ENCODE data around the gene SMARCA5. TPM values are rescaled to one million over a fixed set of nuclear protein-coding genes. Genes with fewer than 3 reads are reported as not detected.

The SMARCA5 gene
- total RNA-seq, 1 experiment from 2014 or later: 77.1 TPM

- no peaks in the 10 kb centered on the region for H3K4me1 ChIP-seq (ENCODE audit: insufficient read depth, low read length, poor library complexity, severe bottlenecking)
- intact Hi-C loops (cut with micrococcal nuclease; ENCODE audit: unreplicated experiment): no loop called here
- H3K27ac ChIP-seq (ENCODE audit: low read depth, low read length, poor library complexity, severe bottlenecking): no peak overlapping the region
- BruUV-seq (replicated peaks): no TSS peak
- ChIA-PET POLR2A (ENCODE audit: low non-redundant PET) (interaction anchor here (0.7 kb wide), 1 partner anchor 121 kb away, joined by 3 read pairs; no protein-coding TSS in a partner anchor), CTCF (no interaction called here)
- peak; percentile 43 for DNase-seq (ENCODE audit: low spot score)
- no peaks in the 10 kb centered on the region for H3K27me3 ChIP-seq (replicated peaks; ENCODE audit: insufficient read depth, low read depth, low read length, poor library complexity)
- no peak for TF ChIP-seq EZH2 (IDR thresholded peaks at IDR 0.05; ENCODE audit: borderline replicate concordance, low read depth, low read length, poor library complexity, severe bottlenecking)
- TF ChIP-seq CTCF (conservative IDR thresholded peaks at IDR 0.05; ENCODE audit: low read depth, low read length): peak; percentile 35; the same call in 1 of the 2 replicates
- H3K4me3 ChIP-seq (ENCODE audit: low read depth, low read length, poor library complexity, severe bottlenecking): peak overlapping the region; percentile 43
- H3K36me3 ChIP-seq (ENCODE audit: insufficient read depth, low read length, poor library complexity, severe bottlenecking): no peaks in the 10 kb centered on the region
- no peaks in the 10 kb centered on the region for H3K9me3 ChIP-seq (ENCODE audit: low read depth, low read length, poor library complexity, severe bottlenecking)
Measured at GRCh38 chr4:143558823-143559756, 45.6 kb downstream of the SMARCA5 start.

GRCh38 chr4:143559757-143560147, 46.2 kb downstream of the SMARCA5 start:
- no peaks in the 10 kb centered on the region for H3K36me3 ChIP-seq (ENCODE audit: insufficient read depth, low read length, poor library complexity, severe bottlenecking)
- CTCF ChIA-PET: no interaction called here
- no peak overlapping the region for H3K27ac ChIP-seq (ENCODE audit: low read depth, low read length, poor library complexity, severe bottlenecking)
- TF ChIP-seq CTCF (conservative IDR thresholded peaks at IDR 0.05; ENCODE audit: low read depth, low read length): no peak
- no peak for TF ChIP-seq EZH2 (IDR thresholded peaks at IDR 0.05; ENCODE audit: borderline replicate concordance, low read depth, low read length, poor library complexity, severe bottlenecking)
- H3K4me1 ChIP-seq (ENCODE audit: insufficient read depth, low read length, poor library complexity, severe bottlenecking): no peaks in the 10 kb centered on the region
- peak overlapping the region; percentile 43 for H3K4me3 ChIP-seq (ENCODE audit: low read depth, low read length, poor library complexity, severe bottlenecking)
- no peak for DNase-seq (ENCODE audit: low spot score)
- BruUV-seq (replicated peaks): no TSS peak
- H3K27me3 ChIP-seq (replicated peaks; ENCODE audit: insufficient read depth, low read depth, low read length, poor library complexity): no peaks in the 10 kb centered on the region
- H3K9me3 ChIP-seq (ENCODE audit: low read depth, low read length, poor library complexity, severe bottlenecking): no peaks in the 10 kb centered on the region
- POLR2A ChIA-PET (ENCODE audit: low non-redundant PET): interaction anchor here (0.7 kb wide), 1 partner anchor 121 kb away, joined by 3 read pairs; no protein-coding TSS in a partner anchor
- intact Hi-C loops (cut with micrococcal nuclease; ENCODE audit: unreplicated experiment): no loop called here

DNA sequence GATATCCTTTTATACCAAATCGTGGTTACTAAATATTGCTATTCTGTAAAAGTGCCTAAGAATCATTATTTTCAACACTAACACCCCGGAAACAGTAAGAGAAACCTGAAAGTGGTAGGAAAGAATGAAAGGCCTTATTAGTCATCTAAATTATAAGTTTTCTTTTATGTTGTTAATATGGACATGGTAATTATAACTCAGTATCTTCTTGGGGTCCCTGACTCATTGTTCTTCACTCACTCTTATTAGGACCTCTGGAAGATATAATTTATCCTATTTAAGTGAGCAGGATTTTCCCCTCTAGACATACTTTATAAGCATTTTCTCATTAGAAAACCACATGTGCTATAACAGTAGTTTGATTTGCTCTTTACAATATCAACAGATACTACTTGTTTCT, 51.0 kb downstream of the SMARCA5 start:
- Histone ChIP-seq H3K27ac (ENCODE audit: low read depth, low read length, poor library complexity, severe bottlenecking) (no peak overlapping the region), H3K4me3 (ENCODE audit: low read depth, low read length, poor library complexity, severe bottlenecking) (no peak overlapping the region), H3K27me3 (replicated peaks; ENCODE audit: insufficient read depth, low read depth, low read length, poor library complexity) (no peaks in the 10 kb centered on the region), H3K4me1 (ENCODE audit: insufficient read depth, low read length, poor library complexity, severe bottlenecking) (no peaks in the 10 kb centered on the region), H3K36me3 (ENCODE audit: insufficient read depth, low read length, poor library complexity, severe bottlenecking) (no peaks in the 10 kb centered on the region), H3K9me3 (ENCODE audit: low read depth, low read length, poor library complexity, severe bottlenecking) (no peaks in the 10 kb centered on the region)
- no peak for DNase-seq (ENCODE audit: low spot score)
- no TSS peak for BruUV-seq (replicated peaks)
- CTCF ChIA-PET: no interaction called here
- intact Hi-C loops (cut with micrococcal nuclease; ENCODE audit: unreplicated experiment): no loop called here
- POLR2A ChIA-PET (ENCODE audit: low non-redundant PET): no interaction called here
- no peak for TF ChIP-seq EZH2 (IDR thresholded peaks at IDR 0.05; ENCODE audit: borderline replicate concordance, low read depth, low read length, poor library complexity, severe bottlenecking)

Measured in A673 (cell line).